H1 (cell line): ENCODE measurements around the gene RHBDL2. TPM values are rescaled to one million over a fixed set of nuclear protein-coding genes. Genes with fewer than 3 reads are reported as not detected.

Experiments
- HDAC2 ChIP-seq, 2 experiments: fragments of 300-600 bp in 1 of 2; sonication (generic) in 1 of 2; IDR thresholded peaks; 2 replicates each; pipeline ENCODE4 v1.6.1; 2011 to 2012; ENCODE audit warnings: low read depth in 2 of 2, low read length in 2 of 2, mild to moderate bottlenecking in 2 of 2, moderate library complexity in 2 of 2, borderline replicate concordance in 1 of 2, inconsistent platforms in 1 of 2
- KDM4A ChIP-seq: IDR thresholded peaks from one replicate; pipeline ENCODE4 v1.7.1; 2012; ENCODE audit warnings: low read depth, mild to moderate bottlenecking, moderate library complexity, low read length, inconsistent platforms; ENCODE audit not compliant: severe bottlenecking
- RAD21 ChIP-seq, 2 experiments: IDR thresholded peaks in 1 of 2; conservative IDR thresholded peaks in 1 of 2; 2 replicates each; pipeline ENCODE4 v1.6.1; 2011; ENCODE audit warnings: low read depth in 2 of 2, low read length in 2 of 2, improper control_type of control experiment in 1 of 2, inconsistent platforms in 1 of 2, mild to moderate bottlenecking in 1 of 2, moderate library complexity in 1 of 2
- polyA plus RNA-seq, 7 experiments: library from polyadenylated mRNA; depleted of rRNA in 3 of 7; stranded (reverse) in 5 of 7; unstranded in 2 of 7; fragments of >200 nt in 5 of 7; fragments of 200-250 nt in 2 of 7; gene quantifications; 1 replicate in 5 of 7; 2 replicates in 1 of 7; 4 replicates in 1 of 7; pipeline versions ENCODE4 v1.2.1 to v1.2.3, GENCODE V29; 2011 to 2013; ENCODE audit warnings: missing spikeins in 2 of 7, mixed read lengths in 2 of 7
- total RNA-seq: library from RNA; stranded (reverse); fragmentation: NEBNext Ultra II Directional; extraction: Animal tissue kit (Norgen Biotek cat#: 25700); gene quantifications from 2 replicates; pipeline ENCODE4 v1.2.1, GENCODE V29; 2021
- TF ChIP-seq, protein P1 (sequence below): IDR thresholded peaks from 2 replicates; pipeline ENCODE4 v1.6.1; 2012; ENCODE audit warnings: low read length, inconsistent platforms
- TF ChIP-seq, protein P2 (sequence below): IDR thresholded peaks from 2 replicates; pipeline ENCODE4 v1.6.1; 2012; ENCODE audit warnings: inconsistent platforms

The RHBDL2 gene
- total and polyA plus RNA-seq, 2 of the 8 experiments (the other 6 are each of a cell fraction or from before 2014, with no cell fraction given) = 0.42 to 0.84 TPM

DNA sequence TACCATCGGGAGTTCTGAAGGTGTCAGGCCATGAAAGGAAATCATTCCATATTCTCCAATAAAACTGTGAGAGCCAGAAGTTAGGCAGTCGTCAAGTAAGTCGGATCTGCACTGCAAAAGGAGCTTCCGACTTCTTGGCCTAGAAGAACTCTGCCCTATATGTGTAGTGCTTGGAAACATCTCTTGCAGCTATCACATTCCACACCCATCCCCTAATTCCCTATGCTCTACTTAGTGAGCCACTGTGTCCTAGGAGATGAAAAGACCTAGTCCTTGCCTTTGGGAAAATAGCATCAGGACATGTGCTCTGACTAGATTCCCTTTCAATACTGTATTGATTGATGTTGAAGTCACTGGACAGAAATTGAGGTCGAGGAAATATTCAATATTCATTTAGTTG is 52.0 kb downstream of the RHBDL2 start (continued):
- TF ChIP-seq, protein P1, sequence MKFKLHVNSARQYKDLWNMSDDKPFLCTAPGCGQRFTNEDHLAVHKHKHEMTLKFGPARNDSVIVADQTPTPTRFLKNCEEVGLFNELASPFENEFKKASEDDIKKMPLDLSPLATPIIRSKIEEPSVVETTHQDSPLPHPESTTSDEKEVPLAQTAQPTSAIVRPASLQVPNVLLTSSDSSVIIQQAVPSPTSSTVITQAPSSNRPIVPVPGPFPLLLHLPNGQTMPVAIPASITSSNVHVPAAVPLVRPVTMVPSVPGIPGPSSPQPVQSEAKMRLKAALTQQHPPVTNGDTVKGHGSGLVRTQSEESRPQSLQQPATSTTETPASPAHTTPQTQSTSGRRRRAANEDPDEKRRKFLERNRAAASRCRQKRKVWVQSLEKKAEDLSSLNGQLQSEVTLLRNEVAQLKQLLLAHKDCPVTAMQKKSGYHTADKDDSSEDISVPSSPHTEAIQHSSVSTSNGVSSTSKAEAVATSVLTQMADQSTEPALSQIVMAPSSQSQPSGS = no peak
- TF ChIP-seq RAD21 (IDR thresholded peaks at IDR 0.05 in 1 of 2, conservative IDR thresholded peaks at IDR 0.05 in 1 of 2; ENCODE audit: low read depth in 2 of 2, low read length in 2 of 2) (no peak), KDM4A (no peak), HDAC2 (IDR thresholded peaks at IDR 0.05; ENCODE audit: borderline replicate concordance in 1 of 2, low read depth in 2 of 2, low read length in 2 of 2) (no peak)
- TF ChIP-seq, protein P2, sequence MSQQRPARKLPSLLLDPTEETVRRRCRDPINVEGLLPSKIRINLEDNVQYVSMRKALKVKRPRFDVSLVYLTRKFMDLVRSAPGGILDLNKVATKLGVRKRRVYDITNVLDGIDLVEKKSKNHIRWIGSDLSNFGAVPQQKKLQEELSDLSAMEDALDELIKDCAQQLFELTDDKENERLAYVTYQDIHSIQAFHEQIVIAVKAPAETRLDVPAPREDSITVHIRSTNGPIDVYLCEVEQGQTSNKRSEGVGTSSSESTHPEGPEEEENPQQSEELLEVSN = no peak
- TF ChIP-seq, all 59 proteins: peak for 0
